Tibial nerve (tissue), 3 donors: ENCODE measurements around the gene ELMO2.

Experiments
- CTCF ChIP-seq, 5 experiments: fragments of 200-600 bp in 3 of 5; fragments of 450-650 bp in 2 of 5; sonication (generic) in 3 of 5; IDR thresholded peaks; one replicate each; pipeline ENCODE4 v1.5.1; 2016 to 2019; ENCODE audit warnings: antibody characterized with exemption in 5 of 5, mild to moderate bottlenecking in 3 of 5, moderate library complexity in 2 of 5
- POLR2A ChIP-seq, 2 donors: fragments of 450-650 bp; IDR thresholded peaks; one replicate each; pipeline ENCODE4 v1.6.1; 2017; ENCODE audit warnings: antibody characterized with exemption in 2 of 2, mild to moderate bottlenecking in 2 of 2, moderate library complexity in 2 of 2

- no peak for TF ChIP-seq CTCF (IDR thresholded peaks at IDR 0.05)
- TF ChIP-seq POLR2A (IDR thresholded peaks at IDR 0.05) = no peak
Observed at GRCh38 chr20:46408281-46408731, 1.9 kb upstream of the ELMO2 start.
